B cell (primary cell): ENCODE results near the gene SOX13. TPM values are rescaled to one million over a fixed set of nuclear protein-coding genes. Genes with fewer than 3 reads are reported as not detected.

Source experiments
- ATAC-seq: fragments of 200-7000 bp; cut with Tn5 transposase; one replicate; pipeline ENCODE4 v1.10.0; 2021; ENCODE audit warnings: low read depth, mild to moderate bottlenecking, moderate number of reproducible peaks, moderate library complexity
- CTCF ChIA-PET: fragments of 350-600 bp; sonication (Branson Sonifier 250); formaldehyde crosslinking; loops from one replicate; lab custom pipeline; 2021; ENCODE audit warnings: antibody characterized with exemption, inconsistent platforms; lab: Charles Lee
- POLR2A ChIA-PET: fragments of 350-600 bp; sonication (Branson Sonifier 250); formaldehyde crosslinking; loops from one replicate; lab custom pipeline; 2021; ENCODE audit warnings: antibody characterized with exemption; lab: Charles Lee
- DNase-seq: peaks from one replicate; pipeline ENCODE4 v3.0.0; 2013
- H2AFZ ChIP-seq: 2 replicates; pipeline ENCODE4 v1.6.1; 2012; ENCODE audit warnings: mild to moderate bottlenecking, low read depth, low read length; ENCODE audit not compliant: insufficient read depth, poor library complexity, severe bottlenecking
- H3K27ac ChIP-seq, 2 donors: 1 replicate in 1 of 2; 2 replicates in 1 of 2; pipeline ENCODE4 v1.5.1; 2012 to 2013; ENCODE audit warnings: low read length in 2 of 2, mild to moderate bottlenecking in 2 of 2, moderate library complexity in 1 of 2
- H3K27me3 ChIP-seq, 4 experiments: fragments of 200-600 bp in 1 of 4; sonication (generic) in 1 of 4; replicated peaks in 1 of 4; 1 replicate in 2 of 4; 2 replicates in 2 of 4; pipeline versions ENCODE4 v1.6.1 to v1.7.0; 2013 to 2016; ENCODE audit warnings: low read length in 3 of 4, mild to moderate bottlenecking in 2 of 4, mixed read lengths in 1 of 4, moderate library complexity in 1 of 4; ENCODE audit not compliant: insufficient read depth in 4 of 4, control insufficient read depth in 3 of 4; ENCODE audit errors: control extremely low read depth in 1 of 4
- H3K36me3 ChIP-seq, 2 experiments: replicated peaks in 1 of 2; 1 replicate in 1 of 2; 2 replicates in 1 of 2; pipeline versions ENCODE4 v1.6.1 to v1.7.1; 2013; ENCODE audit warnings: low read length in 1 of 2; ENCODE audit not compliant: insufficient read depth in 2 of 2, control insufficient read depth in 1 of 2; ENCODE audit errors: control extremely low read depth in 1 of 2, extremely low read depth in 1 of 2
- H3K4me1 ChIP-seq, 2 donors: fragments of 200-600 bp in 1 of 2; sonication (generic) in 1 of 2; 1 replicate in 1 of 2; 2 replicates in 1 of 2; pipeline versions ENCODE4 v1.5.1 to v1.6.1; 2013 to 2017; ENCODE audit warnings: low read length in 2 of 2; ENCODE audit not compliant: control insufficient read depth in 2 of 2, insufficient read depth in 2 of 2
- H3K4me2 ChIP-seq: replicated peaks from 2 replicates; pipeline ENCODE3; 2012; ENCODE audit warnings: mild to moderate bottlenecking, low read depth, low read length; ENCODE audit not compliant: poor library complexity, severe bottlenecking
- H3K4me3 ChIP-seq, 5 experiments: fragments of 200-600 bp in 1 of 5; sonication (generic) in 1 of 5; 1 replicate in 3 of 5; 2 replicates in 2 of 5; pipeline versions ENCODE4 v1.5.1 to v1.7.0; 2011 to 2016; ENCODE audit warnings: low read length in 4 of 5, mild to moderate bottlenecking in 4 of 5, low read depth in 2 of 5, control low read depth in 1 of 5, moderate library complexity in 1 of 5; ENCODE audit not compliant: insufficient read depth in 1 of 5; ENCODE audit errors: control extremely low read depth in 1 of 5, extremely low read depth in 1 of 5
- H3K79me2 ChIP-seq: fragments of 200-600 bp; sonication (generic); one replicate; pipeline ENCODE4 v1.6.0; 2016; ENCODE audit warnings: low read length; ENCODE audit not compliant: control insufficient read depth, insufficient read depth
- H3K9ac ChIP-seq: fragments of 200-600 bp; sonication (generic); 2 replicates; pipeline ENCODE4 v1.6.1; 2017; ENCODE audit warnings: mild to moderate bottlenecking, low read length, moderate library complexity
- H3K9me3 ChIP-seq, 3 donors: one replicate each; pipeline versions ENCODE4 v1.6.1 to v1.7.1; 2013; ENCODE audit warnings: low read length in 2 of 3; ENCODE audit not compliant: control insufficient read depth in 2 of 3, insufficient read depth in 1 of 3; ENCODE audit errors: control extremely low read depth in 1 of 3
- H4K20me1 ChIP-seq: 2 replicates; pipeline ENCODE4 v1.6.0; 2012; ENCODE audit warnings: mild to moderate bottlenecking, low read length; ENCODE audit not compliant: insufficient read depth, control insufficient read depth, poor library complexity, severe bottlenecking
- H3K27ac Mint-ChIP-seq: one replicate; pipeline ENCODE4 v1.8.0; 2021; ENCODE audit warnings: mixed read lengths
- H3K27me3 Mint-ChIP-seq: one replicate; pipeline ENCODE4 v1.8.0; 2021; ENCODE audit warnings: mixed read lengths
- H3K4me1 Mint-ChIP-seq: one replicate; pipeline ENCODE4 v1.8.0; 2021; ENCODE audit warnings: mixed read lengths
- H3K4me3 Mint-ChIP-seq: one replicate; pipeline ENCODE4 v1.8.0; 2021; ENCODE audit warnings: mixed read lengths
- H3K9me3 Mint-ChIP-seq: one replicate; pipeline ENCODE4 v1.8.0; 2022; ENCODE audit warnings: mixed read lengths; ENCODE audit not compliant: insufficient read depth
- CTCF ChIP-seq: fragments of 200-600 bp; IDR thresholded peaks from one replicate; pipeline ENCODE4 v1.8.0; 2022; ENCODE audit warnings: antibody characterized with exemption, mild to moderate bottlenecking
- EZH2 ChIP-seq: IDR thresholded peaks from 2 replicates; pipeline ENCODE4 v1.6.1; 2012; ENCODE audit warnings: borderline replicate concordance, low read depth, mild to moderate bottlenecking, moderate library complexity, low read length; ENCODE audit not compliant: insufficient read depth, poor library complexity, severe bottlenecking
- WGBS: methylation state at CpG from one replicate; pipeline ENCODE4 v1.1.5; 2013; ENCODE audit warnings: missing lambda C conversion rate; ENCODE audit not compliant: insufficient coverage; 5-methylcytosine and 5-hydroxymethylcytosine counted together
- intact Hi-C: fragments of 100-400 bp; cut with micrococcal nuclease; formaldehyde crosslinking; loops from one replicate; pipeline ENCODE4 v1.10.0; 2022
- polyA plus RNA-seq: library from polyadenylated mRNA; depleted of rRNA; stranded (reverse); fragments of >200 nt; gene quantifications from 2 replicates; pipeline ENCODE4 v1.2.3, GENCODE V29; 2012
- total RNA-seq, 2 donors: library from RNA; stranded (reverse); fragments of 120-200 nt in 1 of 2; gene quantifications; 1 replicate in 1 of 2; 2 replicates in 1 of 2; pipeline versions ENCODE4 v1.2.3 to v1.2.4, GENCODE V29; 2013 to 2022

Gene SOX13
- total and polyA plus RNA-seq, 2 donors (not counting 1 experiment from before 2014, with no cell fraction given), result 0.15 to 1.3 TPM

- ChIA-PET POLR2A (no interaction called here), CTCF (interaction anchor here (1.0 kb wide), 1 partner anchor 36 kb away, joined by 3 read pairs; no protein-coding TSS in a partner anchor)
- no peak for ATAC-seq
Observed at GRCh38 chr1:204092632-204093420, 19.9 kb downstream of the SOX13 start.

More at GRCh38 chr1:204092632-204093420, 19.9 kb downstream of the SOX13 start:
- Histone ChIP-seq H2AFZ (no peak overlapping the region), H3K4me1 (no peaks in the 10 kb centered on the region), H3K9ac (no peak overlapping the region), H3K36me3 (no peaks in the 10 kb centered on the region), H3K27ac (no peak overlapping the region), H3K4me3 (no peak overlapping the region), H3K4me2 (no peak overlapping the region), H4K20me1 (no peaks in the 10 kb centered on the region), H3K27me3 (peaks cover 0 to 2% (median 0%) of the 10 kb centered on the region in 4 experiments), H3K9me3 (no peaks in the 10 kb centered on the region), H3K79me2 (no peaks in the 10 kb centered on the region)
- Mint-ChIP-seq H3K9me3 (no peaks in the 10 kb centered on the region), H3K27ac (no peak overlapping the region), H3K27me3 (peaks cover 15% of the 10 kb centered on the region), H3K4me1 (no peaks in the 10 kb centered on the region), H3K4me3 (no peak overlapping the region)
- intact Hi-C loops, result no loop called here
- no peak for DNase-seq
- 78% methylated on average over 3 of the region's 12 CpGs for WGBS
- TF ChIP-seq CTCF (no peak), EZH2 (no peak)
